Activated CD8-positive, alpha-beta memory T cell treated with anti-CD3 and anti-CD28 coated beads for 24 hours (primary cell): ENCODE measurements around the gene ULK4.
"Not testable (repeated sequence)": the region's sequence is repeated elsewhere in the genome, so short reads cannot be mapped to it uniquely, and the experiment has no call there.

Experiments used
- DNase-seq: peaks from one replicate; pipeline ENCODE4 v3.0.0-alpha.2; 2020

Gene ULK4

GRCh38 chr3:41682996-41683395, 278.9 kb downstream of the ULK4 start:
- no peak for DNase-seq

DNA sequence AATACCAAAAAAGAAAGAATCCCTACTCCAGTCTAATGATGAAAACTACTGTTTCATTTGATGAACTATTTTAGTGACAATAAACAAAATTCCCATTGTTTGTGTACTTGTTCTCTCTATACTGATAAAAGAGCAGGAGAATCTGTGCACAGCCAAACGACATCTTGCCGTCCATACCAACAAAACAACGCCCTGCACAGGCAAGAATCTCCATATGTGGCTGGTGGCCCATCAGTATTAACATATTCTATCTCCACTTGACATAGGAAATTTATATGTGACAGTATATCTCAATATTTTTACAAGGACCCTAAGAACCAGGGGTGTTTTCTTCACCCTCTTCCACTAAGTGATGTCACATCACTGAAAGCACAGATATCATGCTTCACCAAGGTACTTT, 279.5 kb downstream of the ULK4 start:
- no peak for DNase-seq

DNA sequence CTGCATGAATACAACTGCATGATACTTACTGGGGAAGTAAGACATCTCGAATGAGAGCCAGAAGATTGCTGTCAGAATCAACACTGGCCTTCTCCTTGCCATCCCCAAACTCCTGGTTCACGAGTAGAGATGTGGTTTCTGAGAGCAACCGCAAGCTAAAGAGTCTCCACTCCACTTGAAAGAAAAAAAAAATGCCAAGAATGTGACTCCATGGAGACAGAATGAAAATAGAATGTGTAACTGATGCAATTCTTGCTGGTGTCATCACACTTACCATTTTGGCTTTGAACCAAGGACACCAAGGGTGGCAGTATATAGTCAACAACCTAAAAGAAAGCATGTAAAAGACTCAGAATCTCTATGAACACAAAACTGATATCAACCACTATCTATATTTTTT, 280.4 kb downstream of the ULK4 start:
- no peak for DNase-seq

- DNase-seq = no peak
These were observed 282.5 kb downstream of the ULK4 start for GRCh38 chr3:41679374-41679773.

GRCh38 chr3:41675102-41675501, 286.8 kb downstream of the ULK4 start:
- not testable (repeated sequence) for DNase-seq

DNA sequence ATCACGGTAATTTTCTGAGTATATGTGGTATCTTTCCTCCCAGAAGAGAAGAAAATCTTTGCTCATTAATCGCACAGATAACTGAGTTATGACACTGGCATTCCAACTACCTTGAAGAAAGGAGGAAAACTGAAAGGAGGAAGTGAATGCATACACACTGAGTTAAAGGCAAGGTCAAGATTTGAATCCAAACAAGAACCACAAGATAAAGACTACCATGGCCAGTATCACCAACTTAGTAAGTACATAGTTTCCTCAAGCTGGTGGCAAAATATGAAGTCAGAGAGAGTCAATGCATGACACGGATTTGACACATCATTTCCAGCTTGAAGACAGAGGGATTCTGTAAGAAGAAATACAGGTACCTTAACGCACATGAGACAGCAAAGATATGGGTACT, 287.5 kb downstream of the ULK4 start:
- DNase-seq = no peak

DNA sequence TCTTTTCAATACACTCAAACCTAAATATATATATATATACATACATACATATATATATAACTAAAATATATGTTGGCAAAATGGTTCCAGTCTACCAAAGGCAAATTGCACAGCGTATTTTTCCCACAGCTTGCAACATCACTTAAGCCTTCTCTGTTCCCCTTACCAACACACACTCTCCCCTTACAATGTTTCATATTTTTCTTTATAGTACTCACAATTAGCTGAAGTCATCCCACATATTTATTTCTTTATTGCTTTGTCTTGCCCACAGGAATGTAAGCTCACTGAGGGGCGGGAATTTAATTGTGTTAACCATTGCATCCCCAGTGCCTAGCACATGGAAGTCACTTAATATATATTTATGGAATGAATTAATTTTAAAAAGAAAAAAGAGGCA, 288.3 kb downstream of the ULK4 start:
- no peak for DNase-seq

DNA sequence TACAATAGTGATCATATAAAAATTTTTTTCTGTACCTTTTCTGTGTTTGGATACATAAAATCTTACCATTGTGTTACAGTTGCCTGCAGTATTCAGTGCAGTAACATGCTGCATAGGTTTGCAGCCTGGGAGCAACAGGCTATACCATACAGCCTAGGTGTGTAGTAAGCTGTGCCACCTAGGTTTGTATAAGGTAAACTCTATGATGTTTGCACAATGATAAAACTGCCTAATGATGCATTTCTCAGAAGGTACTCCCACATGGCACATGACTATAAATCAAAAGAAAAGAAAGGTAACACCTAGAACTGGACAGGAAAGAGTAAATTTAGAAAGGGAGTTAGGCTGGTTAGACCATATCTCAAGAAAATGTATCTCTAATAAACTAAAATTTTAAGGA, 293.5 kb downstream of the ULK4 start:
- DNase-seq = no peak

DNA sequence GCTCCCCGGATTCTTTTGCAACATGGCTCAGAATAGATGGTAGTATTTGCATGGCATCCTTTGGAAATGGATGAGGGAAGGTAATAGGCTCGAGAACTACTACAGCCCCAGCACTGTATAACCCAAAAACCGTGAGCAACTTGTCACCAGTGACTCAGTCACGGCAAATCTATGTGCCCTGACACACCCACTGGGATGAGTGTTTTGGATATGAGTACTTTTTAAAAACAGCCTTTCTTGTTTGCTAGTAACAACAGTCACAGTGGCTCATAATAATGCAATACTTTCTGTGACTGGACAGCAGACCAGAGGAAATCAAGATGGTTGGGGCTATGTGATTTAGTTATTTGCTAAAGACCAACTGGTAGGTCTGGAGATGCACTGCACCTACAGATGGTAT, 299.6 kb downstream of the ULK4 start:
- DNase-seq = no peak

DNA sequence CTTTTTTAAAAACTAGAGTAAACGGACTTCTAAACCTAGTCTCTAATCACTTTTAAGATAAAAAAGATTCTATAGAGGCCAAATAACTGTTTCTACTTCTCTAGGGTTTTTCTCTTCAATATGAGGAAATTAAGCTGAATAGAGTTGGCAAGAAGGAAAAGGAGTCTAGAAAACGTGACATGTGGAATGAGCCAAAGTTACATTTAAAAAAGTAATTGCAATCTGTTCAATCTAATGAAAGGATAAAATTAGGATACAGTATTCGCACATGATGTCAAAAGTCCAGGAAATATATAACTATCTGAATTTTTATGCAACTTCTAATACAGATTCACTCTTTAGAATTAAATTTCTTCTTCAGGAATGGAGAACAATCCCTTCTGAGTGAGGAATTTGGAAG, 300.1 kb downstream of the ULK4 start:
- DNase-seq = no peak

GRCh38 chr3:41660510-41660909, 301.4 kb downstream of the ULK4 start:
- DNase-seq = no peak

DNA sequence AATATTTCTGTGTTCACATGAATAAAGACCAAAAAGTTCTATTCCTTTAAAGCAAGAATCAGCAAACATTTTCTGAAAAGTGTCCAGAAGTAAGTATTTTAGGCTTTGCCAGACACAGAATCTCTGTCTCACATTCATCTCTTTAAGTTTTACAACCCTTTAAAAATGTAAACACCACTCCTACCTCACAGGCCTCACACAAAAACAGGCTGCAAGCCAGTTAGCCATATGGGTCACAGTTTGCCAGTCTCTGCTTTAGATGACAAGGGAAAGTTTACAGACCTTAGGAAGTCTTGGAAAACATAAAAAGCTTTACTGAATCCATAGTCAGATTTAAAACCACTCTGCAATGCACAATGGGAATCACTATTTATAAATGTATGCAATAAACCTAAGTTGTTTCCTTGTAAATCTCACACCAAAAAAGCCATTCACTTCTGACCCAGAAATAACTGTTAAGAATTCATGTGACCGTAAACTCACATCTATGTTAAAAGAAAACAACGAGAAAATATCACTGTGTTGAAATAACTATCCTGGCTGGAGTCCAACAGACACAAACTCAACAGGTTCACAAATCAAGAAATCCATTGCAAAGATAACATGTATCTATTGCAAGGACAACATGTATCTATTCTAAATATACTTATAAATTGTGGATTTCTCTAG, 308.2 kb downstream of the ULK4 start:
- no peak for DNase-seq

- DNase-seq = no peak
These were observed 309.0 kb downstream of the ULK4 start for GRCh38 chr3:41652931-41653330.

- DNase-seq = no peak
These were observed 309.4 kb downstream of the ULK4 start for GRCh38 chr3:41652506-41652905.

DNA sequence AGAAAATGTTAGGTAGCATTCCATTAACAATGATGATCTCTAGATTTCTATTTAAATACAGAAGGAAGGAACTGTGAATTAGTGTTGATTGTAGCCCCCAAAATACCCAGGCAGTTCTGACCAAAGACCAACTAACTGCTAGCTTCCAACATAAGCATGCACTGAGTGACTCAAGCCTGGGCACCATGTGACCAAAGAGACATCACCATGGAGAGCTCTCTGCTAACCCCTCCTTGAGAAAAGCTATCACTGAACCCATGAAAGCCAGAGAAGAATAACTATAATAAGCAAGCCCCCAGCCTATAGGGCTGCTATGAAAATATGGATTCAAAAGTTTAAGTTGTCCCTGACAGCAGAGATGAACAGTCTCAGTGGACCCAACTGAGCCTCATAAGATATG, 310.2 kb downstream of the ULK4 start:
- DNase-seq = no peak

DNA sequence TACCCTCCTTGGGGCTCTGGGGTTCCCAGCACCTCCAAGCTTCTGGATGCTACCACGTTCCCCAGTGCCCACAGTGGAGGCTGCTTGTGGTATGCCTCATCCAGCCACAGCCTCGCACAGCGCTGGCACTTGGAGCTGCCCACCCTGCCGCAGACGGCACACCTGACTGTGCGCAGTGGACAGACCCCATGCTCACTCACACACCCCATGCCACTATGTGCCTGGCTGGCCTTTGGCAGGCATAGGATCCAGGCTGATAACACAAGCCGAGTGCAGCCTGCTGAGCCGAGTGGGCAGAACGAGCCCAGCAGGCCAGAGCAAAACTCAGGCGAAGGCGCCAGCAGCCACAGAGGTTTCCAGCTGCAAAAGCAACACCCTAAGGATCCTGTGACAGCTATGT, 311.5 kb downstream of the ULK4 start:
- no peak for DNase-seq

- DNase-seq = no peak
These were observed 312.7 kb downstream of the ULK4 start for GRCh38 chr3:41649129-41649739.

DNA sequence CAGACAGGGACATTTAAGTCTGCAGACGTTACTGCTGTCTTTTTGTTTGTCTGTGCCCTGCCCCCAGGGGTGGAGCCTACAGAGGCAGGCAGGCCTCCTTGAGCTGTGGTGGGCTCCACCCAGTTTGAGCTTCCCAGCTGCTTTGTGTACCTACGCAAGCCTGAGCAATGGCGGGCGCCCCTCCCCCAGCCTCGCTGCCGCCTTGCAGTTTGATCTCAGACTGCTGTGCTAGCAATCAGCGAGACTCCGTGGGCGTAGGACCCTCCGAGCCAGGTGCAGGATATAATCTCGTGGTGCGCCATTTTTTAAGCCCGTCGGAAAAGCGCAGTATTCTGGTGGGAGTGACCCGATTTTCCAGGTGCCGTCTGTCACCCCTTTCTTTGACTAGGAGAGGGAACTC, 314.2 kb downstream of the ULK4 start:
- not testable (repeated sequence) for DNase-seq

DNA sequence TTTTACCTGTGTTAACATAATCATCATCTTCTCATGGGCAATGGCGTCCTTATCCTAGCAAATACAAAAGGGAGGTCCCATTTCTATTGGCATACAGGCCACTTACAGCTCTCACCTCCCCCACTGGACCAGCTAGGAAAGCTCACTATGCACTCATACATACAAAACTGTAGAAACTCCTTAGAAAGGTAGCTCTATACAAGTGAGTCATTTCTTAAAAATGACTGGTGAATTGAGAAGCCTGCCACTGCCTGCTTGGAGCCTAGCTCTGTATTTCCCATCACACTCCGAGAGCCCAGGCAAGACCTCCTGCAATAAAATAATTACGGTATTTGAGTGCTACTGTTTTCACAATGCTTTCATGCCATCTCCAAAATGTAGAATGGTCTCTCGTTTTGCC, 321.8 kb downstream of the ULK4 start:
- no peak for DNase-seq

DNA sequence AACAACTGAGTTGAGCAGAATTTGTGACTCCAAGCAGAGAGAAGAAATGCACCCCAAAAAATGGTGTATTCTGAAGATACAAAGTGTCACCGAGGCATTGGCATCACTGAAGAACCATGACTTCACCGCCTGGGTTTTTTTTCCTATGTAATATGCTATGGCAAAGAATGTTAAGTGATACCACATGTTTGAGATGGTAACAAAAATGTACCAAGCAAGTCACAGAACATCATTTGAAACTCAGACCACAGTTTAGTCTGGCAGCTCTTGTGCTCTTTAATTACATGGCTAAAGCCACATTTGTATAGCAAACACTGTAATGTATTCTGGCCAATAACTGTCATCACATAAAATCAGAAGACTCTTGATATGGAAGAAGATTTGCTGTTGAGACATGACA, 323.5 kb downstream of the ULK4 start:
- no peak for DNase-seq

DNA sequence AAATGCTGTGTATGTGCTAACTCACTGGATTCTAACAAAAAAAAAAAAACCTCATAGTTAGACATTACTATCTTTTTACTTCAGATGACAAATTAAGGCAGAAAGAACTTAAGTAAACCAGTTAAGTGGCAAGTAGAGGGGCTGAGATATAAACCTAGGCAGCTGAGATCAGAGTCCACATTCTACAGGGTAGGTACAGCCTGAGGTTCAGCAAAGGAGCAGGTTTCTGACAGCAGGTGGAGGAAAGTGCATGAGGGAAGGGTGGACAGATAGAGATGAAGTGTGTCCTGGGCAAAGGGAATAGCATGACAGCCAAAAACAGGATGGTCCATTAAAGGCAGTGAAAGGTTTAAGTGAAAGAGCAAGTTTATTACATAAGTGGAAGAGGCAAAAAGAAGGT, 329.2 kb downstream of the ULK4 start:
- DNase-seq = no peak

- DNase-seq = no peak
These were observed 331.2 kb downstream of the ULK4 start for GRCh38 chr3:41630708-41631107.

DNA sequence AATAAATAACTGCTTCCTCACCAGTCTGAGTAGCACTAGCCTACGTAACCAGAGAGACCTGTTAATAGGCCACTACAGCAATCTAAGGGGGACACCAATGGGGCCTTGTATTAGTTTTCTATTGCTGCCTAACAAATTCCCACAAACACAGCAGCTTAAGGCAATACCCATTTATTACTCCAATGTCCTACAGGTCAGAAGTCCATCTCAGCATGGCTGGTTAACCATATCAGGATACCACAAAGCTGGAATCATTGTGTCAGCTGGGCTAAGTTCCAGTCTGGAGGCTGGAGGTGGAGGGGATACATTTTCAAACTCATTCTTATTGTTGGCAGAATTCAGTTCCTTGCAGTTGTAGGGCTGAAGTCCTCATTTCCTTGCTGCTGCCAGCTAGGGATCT, 331.9 kb downstream of the ULK4 start:
- DNase-seq = no peak

DNA sequence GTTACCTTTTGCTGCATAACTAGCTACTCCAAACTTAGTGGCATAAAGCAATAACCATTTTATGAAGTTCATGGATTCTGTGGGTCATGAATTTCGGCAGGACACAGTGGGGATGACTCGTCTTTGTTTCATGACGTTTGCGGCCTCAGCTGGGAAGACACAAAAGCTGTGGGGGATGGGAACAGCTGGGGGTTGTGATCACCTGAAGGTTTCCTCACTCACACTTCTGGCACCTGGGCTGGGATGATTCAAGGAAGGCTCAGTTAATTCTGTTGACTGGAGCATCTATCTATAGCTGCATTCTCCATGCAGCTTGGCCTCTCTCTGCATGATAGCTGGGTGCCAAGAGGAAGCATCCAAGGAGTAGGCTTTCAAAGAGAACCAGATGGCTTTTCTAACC, 332.8 kb downstream of the ULK4 start:
- DNase-seq = no peak

DNA sequence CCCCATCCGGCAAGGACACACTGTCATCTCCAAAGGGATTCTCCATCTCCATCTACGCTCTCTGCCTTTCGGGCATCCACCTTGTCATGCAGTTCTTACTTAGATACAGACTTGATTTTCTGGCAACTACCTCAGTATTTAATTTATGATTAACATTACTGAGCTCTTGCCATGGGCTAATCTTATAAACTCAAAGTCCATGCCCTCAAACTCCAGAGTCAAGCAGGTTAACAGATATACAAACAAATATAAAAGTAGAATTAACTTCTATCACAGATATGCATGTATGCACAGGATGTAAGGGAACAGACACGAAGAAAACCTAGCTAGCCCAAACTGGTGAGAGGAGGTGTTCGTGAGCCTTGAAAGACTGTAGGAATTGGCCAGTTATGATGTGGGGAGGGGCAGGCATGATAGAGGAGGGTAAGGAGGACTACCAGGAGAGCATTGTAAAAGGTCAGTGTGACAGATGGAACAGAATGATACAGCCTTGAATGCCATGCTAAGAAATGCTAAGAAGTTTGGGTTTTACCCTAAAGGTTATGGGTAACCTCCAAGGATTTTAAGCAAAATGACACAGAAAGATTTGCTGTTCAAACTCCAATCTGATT, 334.3 kb downstream of the ULK4 start:
- no peak for DNase-seq
